GM03348 (cell line): ENCODE data around the gene CDH20.
A peak's percentile ranks its signal among the peaks of the same experiment; 100 is the strongest.

Source experiments
- DNase-seq: peaks from one replicate; pipeline ENCODE4 v3.0.0; 2012; ENCODE audit warnings: low spot score

CDH20 gene

DNA sequence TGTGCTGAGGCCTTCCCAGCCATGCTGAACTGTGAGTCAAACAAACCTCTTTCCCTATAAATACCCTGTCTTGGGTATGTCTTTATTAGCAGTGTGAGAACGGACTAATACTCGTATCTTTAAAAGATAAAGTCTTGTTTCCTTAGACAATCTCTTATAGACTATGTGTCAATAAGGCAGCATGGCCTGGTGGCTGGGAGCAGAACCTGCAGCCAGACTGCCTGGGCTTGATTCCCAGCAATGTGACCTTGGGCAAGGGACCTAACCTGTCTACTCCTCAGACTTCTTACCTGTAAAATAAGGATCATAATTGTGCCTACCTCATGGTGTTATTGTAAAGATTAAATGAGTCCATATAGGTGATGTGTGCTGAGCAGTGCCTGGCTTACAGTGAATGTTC is 198.7 kb downstream of the CDH20 start:
- no peak for DNase-seq

DNA sequence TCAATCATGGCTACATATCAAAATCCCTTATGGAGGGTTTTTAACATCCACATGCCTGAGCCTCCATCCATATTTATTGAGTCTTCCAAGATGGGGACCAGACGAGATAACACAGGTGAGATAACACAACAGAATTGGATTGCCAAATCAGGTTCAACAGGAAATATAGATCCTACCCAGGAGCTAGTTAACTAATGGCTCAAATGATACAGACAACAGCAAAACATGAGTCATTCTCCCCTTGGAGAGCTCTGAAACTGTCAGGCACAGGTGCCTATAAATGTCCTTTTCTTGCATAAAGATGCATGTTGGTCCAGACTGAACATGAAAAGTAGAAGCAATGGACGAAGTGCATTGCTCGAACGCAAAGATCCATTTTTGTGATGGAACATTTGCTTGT is 202.2 kb downstream of the CDH20 start:
- DNase-seq = no peak

DNA sequence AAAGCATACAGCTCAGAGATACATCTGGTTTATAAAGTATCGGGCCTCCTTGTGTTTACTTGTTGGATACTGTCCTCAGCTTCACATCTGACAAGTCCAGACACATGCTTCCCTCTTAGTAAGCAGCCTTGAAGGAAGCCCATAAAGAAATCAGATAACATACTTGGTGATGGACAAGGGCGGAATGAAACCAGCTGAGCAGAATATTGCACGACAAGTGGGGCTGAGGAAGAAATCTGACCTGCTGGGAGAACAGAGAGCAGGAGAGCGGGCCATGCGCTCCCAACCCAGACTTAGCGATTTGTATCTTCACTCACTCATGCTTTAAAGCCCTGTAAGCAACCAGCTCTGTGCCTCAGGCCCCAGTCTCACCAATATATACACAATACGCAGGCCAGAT is 208.4 kb downstream of the CDH20 start:
- DNase-seq = no peak

DNA sequence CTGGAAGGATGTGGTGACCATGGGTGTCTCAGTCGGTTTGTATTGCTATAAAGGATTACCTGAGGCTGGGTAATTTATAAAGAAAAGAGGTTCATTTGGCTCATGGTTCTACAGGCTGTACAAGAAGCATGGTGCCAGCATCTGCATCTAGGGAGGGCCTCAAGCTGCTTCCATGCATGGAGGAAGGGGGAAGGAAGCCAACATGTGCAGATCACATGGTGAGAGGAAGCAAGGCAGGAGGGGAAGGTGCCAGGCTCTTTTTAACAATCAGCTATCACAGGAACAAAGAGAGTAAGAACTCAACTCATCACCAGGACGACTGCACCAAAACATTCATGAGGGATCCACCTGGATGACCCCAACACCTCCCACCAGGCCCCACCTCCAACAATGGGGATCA is 209.4 kb downstream of the CDH20 start:
- DNase-seq = no peak

DNA sequence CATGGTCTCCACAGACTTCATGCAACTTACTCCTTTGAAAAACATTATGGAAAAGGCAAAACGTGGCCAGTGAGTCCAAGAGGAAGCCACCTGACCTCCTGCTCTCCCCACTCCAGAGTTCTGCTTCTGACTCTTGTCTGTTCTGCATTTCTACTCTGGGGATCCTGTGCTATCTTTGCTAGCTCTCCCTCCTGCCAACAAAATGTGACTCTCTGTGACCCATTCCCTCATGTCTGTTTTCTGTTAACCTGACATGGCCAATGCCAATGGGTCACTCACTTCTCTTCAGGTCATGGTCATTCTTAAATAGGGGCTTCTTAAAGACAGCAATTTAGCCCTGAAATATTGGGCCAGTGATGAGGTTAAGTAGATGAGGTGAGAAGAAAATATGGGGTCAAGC is 210.3 kb downstream of the CDH20 start:
- DNase-seq = no peak

DNA sequence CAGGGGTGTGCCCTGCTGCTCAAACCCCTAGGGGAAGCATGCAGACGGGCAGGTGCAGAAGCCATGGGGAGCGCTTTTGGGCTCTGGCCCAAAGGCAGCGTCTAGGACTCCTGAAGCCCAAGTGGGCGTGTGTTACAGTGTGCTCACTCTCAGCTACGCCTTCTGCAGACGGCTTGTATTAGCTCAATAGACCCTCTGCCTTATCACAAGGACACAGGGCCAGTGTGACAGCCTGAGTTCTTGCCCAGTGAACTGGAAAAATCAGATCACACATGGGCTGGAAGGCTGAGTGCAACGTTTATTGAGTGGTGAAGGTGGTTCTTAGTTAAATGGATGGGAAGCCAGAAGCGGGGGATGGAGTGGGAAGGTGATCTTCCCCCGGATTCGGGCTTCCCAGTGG is 210.9 kb downstream of the CDH20 start:
- DNase-seq = no peak

DNA sequence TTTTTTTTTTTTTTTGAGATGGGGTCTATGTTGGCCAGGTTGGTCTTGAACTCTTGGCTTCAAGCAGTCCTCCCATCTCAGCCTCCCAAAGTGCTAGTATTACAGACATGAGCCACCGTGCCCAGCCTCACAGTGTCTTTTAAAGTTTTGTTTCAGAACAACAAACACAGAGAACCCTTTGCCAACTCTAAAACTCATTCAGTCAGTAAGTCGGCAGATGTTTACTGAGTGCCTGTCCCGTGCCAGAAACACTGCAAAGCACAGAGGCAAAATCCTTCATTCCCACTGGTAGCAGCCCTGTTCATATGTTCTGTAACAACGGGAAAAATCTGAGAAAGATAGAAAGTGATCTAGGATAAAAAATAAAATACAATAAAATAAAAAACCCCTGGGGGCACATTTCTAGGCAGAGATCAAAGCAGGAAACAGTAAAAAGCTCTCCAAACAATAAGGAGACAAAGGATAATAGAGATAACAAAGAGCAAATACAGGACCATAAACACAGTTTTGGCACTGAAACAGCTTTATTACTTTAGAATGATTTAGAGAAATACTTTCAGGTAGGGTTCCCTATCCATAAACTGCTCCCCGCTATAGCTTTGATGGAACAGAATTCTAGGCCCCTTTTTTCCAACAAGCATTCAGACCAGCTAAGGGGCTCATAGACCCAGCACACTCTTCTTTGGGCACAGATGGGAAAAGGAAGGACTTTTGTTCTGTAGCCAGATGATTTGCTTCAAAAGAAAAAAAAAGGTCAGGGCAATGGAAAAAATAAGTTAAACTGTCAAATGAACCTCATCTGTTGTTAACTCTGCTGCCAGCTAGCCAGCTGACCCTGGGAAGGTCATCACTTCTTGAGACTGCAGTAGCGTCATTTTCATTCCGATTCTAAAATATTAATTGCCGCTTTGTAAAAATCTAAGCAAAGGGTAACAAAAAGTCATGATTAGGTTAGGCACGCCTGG is 212.3 kb downstream of the CDH20 start:
- DNase-seq = no peak

DNA sequence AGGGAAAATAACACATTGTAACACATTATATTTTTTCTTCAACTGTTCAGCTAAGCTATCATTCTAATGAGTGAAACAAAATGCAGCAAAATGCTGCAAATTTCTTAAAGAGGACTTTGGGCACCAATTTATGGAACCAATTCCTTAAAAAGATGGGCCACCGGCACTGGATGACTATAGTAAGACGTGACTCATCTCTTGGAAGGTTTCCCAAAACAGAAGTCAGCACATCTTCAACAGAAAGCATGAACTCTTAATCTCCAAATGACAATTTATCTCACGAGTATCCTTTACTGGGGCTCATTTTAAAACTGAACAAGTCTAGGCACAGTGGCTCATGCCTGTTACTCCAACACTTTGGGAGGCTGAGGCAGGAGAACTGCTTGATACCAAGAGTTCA is 213.4 kb downstream of the CDH20 start:
- peak; percentile 67 for DNase-seq

DNA sequence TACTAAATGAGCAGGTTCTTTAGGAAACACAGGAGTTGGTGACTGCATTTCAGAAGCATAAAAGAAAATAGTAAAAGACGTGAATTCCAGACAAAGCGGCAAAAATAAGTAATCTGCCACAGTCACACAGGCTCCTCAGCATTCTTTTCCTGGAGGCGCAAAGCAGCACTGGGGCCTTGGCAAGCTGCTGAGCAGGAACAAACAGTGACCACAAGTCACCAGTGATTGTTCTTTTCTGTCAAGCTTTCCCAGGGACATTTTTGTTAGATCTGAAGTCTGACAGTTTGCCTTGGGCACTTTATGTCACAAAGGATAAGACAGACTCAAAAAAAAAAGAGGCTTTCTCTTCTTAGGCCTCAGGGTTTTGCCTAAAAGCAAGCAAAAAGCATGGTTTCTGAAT is 216.2 kb downstream of the CDH20 start:
- DNase-seq = no peak

DNA sequence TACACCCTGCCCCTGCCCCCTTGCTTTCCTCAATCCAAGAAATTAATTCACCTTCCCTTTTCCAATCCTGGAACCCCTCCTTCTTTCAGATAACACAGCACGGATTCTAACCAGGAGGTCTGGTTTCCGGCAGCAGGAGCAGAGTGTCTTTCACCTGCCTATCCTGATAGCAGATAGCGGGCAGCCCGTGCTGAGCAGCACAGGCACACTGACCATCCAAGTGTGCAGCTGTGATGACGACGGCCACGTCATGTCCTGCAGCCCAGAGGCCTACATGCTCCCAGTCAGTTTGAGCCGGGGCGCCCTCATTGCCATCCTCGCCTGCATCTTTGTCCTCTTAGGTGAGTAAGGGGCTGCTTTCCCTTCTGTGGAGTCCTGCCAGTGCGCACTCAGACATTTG is 216.7 kb downstream of the CDH20 start:
- DNase-seq = no peak

DNA sequence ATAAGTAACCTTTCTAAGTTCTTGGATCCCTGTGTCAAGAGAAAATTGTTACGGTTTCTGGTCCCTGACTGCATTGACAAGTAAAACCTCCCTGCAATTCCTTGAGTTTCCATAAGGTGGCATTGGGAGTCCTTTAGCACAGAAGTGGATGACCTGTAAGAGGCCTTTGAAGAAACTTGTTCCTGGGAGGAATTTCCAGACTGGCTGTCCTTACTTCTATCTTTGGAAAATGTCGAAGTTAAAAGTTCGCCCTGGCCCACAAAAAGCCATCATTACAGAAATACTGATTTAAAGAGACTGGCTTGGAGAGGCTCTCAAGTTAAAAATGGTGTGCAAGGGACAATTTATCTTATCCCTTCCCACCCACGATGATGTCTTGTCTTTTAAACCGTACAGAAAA is 218.4 kb downstream of the CDH20 start:
- DNase-seq = peak; percentile 86

DNA sequence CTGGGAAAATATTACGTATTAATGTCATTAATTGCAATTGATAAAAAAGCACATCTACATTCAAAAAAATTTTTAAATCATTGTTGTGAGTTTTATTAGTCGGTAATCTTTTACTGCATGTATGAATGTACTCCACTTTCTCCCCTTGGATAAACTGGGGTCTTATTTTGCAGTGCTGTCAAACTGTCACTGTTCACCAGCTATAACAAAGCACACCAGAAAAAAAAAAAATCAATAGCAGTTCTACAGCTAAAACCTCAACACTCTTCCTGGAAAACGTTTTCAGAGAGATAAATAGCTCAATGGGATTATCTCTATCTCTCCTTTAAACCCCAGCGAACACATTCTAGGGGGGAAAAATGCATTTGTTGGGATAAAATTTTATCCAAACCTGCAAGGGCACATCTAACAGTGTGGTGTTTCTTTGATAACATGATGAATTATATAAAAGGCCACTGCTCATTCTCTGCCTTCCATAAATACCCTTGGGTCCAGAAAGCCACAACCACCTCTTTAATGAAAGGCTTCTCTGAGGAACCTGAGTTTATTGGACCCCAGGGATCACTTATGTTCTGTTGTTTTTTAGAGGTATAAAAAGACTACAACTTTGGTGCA is 219.9 kb downstream of the CDH20 start:
- DNase-seq = no peak

DNA sequence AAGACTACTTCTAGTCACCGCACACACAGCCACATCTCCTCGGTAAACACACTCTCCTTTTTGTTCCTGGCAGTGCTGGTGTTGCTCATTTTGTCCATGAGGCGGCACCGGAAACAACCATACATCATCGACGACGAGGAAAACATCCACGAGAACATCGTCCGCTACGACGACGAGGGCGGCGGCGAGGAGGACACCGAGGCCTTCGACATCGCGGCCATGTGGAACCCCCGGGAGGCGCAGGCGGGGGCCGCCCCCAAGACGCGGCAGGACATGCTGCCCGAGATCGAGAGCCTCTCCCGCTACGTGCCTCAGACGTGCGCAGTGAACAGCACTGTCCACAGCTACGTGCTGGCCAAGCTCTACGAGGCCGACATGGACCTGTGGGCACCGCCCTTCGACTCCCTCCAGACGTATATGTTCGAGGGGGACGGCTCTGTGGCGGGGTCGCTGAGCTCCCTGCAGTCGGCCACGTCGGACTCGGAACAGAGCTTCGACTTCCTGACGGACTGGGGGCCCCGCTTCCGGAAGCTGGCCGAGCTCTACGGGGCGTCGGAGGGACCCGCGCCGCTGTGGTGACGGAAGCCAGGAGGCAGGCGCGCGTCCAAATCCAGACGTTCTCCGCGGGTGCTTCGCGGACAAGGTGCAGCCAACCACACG is 221.0 kb downstream of the CDH20 start:
- DNase-seq = no peak

DNA sequence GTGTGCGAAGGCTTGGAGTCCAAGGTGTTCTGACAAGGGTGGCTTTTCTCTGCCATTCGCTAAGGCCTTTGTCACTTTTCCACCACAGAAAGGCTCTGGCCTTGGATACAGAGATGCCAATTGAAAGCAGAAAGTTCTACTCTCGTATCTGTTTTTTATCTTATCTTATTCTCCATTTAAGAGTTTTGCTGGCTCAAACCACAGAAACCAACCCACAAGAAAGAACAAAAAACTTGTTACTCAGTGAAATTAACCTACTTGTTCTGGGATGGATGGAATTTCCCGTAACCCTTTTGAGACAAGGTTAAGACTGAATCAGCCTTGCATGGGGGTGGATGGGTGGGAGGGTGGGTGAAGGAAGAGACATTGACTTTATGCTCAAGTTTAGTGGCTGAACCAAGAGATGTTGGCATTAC is 221.7 kb downstream of the CDH20 start:
- no peak for DNase-seq

DNA sequence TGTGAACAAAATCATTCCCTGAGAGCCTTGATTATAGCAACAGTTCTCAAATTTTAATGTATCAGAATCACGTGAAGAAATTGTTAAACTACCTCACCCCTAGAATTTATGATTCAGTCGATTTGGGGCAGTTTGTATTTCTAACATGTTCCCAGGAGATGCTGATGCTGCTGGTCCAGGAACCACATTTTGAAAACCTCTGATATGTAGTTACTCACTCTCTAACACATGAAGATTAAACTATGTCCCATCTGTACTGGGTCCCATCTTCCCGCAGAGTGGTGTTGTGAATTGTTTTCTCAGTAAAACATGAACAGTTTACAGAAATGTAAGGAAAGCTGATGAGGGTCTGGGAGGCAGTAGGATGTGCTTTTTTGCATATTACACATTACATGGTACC is 223.1 kb downstream of the CDH20 start:
- DNase-seq = no peak

DNA sequence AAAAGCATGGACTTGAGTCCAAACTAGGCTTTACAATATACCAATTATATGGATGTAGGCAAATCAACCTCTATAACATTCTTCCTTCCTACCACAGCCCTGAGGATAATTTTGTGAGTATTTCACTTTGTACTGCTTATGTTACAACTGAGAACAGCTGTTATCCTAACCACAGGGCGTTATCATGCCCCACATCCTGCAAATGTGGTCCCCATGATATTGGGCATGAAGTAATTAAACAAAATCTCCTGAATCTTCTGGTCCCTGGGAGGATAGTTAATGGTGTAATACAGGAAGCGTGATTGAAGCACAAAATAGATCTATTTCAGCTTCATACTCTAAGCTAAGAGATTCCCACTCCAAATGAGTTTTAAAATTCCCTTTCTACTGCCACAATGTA is 223.6 kb downstream of the CDH20 start:
- DNase-seq = no peak

DNA sequence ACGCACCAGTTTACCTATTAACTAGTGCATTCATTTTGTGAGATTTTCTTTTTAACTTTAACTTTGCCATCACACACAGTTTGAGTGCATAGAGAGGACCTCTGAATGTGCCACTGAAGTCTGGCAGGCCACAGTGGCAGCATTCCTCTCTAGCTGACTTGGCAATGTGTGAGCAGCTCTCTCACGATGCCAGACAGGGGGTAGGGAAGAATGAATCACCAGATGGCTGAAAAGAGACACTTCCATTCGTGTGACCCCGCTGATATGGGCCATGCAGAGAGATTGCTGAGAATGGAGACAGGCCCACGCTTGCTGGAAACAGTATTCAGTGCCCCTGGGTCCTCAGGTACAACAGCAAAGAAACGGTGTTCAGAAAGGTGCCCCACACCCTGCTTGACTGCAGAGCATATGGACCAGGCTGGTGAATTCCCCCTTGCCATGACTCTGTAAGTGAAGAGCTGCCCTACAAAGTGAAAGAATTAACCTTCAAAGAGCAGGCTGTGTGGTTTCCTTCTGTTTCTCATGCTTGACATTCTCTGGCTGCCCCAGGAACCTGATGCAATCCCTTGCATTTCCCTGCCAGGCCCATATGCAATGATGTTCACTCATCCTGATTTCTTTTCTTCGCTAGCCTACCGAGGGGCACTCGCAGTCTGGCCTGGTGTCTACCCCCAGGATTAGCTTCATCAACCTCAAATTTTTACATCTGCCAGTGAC is 236.1 kb downstream of the CDH20 start:
- peak; percentile 70 for DNase-seq

DNA sequence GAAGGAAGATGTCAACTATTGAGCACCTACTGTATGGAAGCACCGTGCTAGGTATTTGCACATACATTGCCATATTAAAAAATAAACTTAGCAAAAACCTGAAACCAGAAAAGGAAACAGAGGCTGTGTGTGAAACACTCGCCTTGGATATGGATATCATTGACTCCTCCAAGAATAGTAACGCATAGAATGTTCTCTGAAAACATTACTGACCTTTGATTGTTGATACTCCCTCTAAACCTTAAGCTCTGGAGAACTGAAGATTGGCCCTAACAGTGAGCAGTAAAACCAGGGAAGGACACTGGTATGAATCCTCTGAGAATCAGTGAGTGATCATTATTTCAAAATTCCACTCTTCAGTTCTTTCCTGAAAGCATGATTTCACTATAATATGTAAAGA is 236.8 kb downstream of the CDH20 start:
- no peak for DNase-seq

DNA sequence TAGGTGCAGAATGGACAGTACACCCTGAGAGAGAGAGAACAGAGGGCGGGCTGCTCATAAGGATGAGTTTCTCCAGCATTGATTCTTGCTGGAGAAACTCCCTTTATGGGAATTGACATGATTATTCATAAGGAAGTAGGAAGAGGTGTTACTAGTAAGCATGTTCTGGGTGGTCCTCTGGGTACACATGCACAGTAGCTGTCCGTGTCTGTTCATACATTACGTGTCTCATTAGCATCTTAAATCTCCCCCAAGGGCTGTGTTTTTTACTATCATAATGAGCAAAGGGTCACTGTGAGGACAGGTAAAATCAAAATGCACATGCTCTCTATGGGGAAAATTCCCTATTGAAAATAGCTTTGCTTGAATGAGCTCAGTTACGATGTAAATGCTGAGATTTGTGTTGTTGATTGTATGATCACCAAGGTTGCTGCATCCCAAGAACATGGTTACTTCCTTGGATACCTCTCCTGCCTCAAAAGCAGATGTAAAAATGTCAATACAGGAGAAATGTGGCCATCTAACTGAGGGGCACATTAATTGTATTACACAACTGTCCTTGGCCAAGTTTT is 238.9 kb downstream of the CDH20 start:
- DNase-seq = no peak

DNA sequence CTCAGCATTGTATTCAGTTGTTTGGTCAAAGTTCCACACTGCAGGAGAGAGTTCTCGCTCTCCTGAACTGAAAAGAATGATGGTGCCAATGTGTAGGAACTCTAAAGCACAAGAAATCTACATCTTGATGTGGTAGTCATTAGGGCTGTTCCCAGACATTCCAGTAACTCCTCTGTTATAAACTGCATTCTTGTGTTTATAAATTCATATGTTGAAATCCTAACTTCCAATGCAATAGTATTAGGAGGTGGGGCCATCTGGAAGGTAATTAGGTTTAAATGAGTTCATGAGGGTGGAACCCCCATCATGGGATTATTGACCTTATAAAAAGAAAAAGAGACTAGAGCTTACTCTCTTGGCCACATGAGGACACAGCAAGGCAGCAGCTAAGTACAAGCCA is 239.6 kb downstream of the CDH20 start:
- DNase-seq = peak; percentile 33

DNA sequence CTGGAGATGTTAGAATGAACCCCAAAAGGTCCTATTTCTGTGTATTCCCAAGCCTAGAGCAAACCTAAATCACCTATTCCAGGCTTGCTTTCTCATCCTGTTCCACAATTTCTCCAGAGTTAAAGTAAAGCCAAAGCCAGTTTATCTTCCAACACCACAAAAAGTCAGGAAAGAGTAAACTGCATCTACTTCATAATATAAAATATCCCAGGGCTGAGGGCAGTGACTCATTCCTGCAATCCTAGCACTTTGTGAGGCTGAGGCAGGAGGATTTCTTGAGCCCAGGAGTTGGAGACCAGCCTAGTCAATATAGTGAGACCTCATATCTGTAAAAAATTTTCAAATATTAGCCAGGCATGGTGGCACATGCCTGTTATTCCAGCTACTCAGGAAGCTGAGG is 241.4 kb downstream of the CDH20 start:
- DNase-seq = no peak

DNA sequence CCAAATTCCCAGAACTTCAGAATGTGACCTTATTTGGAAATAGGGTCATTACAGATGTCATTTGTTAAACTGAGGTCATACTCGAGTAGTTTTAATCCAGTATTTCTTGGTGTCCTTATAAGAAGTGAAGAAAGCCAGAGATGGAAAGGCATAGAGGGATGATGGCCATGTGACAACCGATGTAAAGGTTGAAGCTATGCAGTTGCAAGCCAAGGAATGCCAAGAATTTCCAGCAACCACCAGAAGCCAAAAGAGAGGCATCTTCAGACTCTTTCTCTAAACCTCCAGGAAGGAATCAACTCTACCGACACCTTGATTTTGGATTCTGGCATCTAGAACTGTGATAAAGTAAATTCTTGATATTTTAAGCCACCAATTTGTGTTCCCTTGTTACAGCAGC is 242.2 kb downstream of the CDH20 start:
- DNase-seq = peak; percentile 31
